GM21515 (cell line): ENCODE measurements around the gene LZTS2.
A peak's percentile ranks its signal among the peaks of the same experiment; 100 is the strongest.

ENCODE experiments used
- ATAC-seq: cut with Tn5 transposase; IDR thresholded peaks from one replicate; pipeline ENCODE4 v1.9.1; 2021; ENCODE audit not compliant: unreplicated experiment

The LZTS2 gene

DNA sequence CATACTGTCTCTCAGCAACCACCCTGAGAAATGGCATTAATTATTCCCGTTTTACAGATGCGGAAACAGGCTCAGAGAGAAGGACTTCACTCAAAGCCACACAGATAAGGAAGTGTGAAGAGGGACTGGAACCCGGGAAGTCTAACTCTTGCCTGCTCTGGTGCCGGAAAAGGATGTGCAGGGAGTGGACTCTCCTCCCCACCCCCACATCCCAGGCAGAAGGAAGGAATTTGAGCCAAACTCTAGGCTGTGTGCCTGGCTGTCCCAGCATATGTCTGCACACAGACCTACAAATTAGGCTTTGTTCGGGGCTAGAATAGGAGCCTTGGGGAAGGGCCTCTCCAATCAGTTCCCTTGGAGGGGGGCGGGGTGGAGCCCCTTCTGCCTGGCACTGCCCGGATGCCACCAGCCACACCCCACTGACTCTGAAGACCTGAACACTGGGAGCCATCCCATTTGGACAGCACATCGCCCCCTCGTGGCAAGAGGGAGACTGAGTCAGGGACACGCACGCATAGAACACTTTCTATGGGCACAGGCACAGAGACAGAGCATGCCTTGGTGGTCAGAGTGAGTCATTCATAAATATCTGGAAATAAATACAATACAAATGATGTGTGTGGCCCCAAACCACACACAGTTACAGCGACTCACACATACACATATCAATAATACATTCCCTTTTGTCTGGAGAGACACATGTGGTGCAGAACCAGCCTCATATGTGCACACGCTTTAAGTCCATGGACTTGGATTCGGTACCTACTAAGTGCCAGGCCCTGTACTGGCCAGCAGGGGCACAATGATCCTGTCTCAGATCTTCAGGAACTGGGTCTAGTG, 13.1 kb downstream of the LZTS2 start:
- ATAC-seq: peak; percentile 70

DNA sequence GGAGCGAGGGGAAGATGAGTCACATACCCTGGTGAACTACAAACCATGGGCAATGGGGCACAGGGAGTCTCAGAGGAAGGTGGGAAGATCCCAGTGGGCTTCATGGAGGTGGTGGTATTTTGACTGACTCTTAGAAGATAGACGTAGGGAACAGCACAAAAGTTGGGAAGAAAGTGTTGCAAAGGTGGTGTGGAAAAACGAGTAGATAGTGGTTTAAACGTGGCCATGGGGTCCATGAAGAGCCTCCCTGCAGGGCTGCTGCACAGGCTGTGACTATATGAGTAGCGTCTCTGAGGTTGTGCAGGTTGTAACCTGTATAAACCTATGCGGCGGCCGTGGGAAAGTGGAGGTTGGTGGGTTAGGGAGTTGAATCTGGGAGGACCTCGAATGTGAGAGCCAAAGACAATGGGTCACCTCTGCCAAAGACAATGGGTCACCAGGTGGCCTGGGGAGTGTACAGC, 13.8 kb downstream of the LZTS2 start:
- no peak for ATAC-seq

DNA sequence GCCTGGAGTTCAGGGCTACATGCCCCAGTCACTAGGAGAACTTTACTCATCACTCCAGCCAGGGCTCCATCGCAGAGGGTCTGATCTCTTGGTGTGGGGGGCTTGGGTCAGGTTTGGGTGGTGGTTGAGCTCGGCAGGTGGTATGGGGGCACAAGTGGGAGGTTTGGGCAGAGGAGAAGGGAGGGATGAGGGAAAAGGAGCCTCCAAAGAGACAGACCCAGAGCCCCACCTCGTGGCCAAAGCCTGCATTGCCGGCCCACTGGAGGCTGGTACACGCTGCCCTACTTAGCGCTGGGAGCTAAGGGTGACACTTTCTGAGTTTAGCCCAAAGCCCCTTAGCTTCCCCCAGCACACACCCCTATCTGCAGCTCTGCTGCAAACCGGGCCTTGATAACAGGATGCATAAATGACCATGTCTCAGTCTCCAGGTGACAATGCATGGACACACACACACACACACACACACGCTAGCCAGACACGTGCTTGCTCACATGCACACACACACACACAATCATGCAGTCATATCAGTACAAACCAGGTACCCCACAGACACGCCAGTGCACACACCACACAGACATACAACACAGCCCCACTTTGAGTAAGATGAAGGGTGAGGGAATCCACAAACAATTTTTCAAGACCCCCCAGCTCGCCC, 14.7 kb downstream of the LZTS2 start:
- ATAC-seq: peak; percentile 48

DNA sequence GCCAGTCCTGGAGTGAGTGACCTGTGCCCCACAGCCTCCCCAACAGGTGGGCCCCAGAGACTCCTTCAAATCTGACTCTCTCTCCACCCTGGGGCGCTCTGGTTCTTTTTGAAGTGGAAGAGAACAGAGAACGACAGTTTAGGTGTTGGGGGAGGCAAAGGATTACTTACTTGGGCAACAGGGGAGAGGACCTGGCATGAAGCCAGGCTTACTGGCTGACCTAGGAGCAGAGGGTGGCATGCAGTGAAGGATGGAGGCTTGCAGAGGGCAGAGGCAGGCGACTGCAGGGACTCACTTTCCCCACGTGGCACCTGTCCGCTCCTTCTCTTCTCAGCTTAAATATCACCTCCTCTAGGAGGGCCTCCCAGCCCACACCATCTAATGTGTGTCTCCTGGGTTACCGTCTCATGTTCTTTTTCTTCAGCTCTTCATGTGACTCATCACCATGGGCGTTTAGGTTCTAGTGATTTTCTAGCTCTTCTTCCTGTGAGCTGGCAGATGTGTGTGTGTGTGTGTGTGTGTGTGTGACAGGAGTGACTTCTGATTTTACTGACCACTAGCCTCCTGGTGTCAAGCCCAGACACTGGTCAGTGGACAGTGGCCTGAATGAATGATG, 15.5 kb downstream of the LZTS2 start:
- ATAC-seq: no peak

DNA sequence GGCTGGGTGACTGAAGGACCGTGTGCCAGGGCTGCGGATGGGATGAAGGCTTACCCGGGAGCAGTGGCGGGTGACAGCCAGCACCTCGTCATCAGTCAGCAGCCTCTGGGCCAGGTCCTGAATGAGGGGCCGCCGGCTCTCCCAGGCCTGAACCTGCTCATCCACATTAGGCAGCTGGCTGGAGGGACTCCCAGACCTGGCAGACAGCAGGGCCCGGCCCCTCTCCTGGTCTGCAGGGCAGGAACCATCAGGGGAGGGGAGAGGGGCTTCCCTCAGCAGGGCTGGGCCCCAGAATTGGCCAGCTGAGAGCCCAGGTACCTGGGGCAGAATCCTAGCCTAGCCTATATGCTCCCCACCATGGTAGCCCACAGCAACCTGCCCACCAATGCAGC, 16.0 kb downstream of the LZTS2 start:
- no peak for ATAC-seq

DNA sequence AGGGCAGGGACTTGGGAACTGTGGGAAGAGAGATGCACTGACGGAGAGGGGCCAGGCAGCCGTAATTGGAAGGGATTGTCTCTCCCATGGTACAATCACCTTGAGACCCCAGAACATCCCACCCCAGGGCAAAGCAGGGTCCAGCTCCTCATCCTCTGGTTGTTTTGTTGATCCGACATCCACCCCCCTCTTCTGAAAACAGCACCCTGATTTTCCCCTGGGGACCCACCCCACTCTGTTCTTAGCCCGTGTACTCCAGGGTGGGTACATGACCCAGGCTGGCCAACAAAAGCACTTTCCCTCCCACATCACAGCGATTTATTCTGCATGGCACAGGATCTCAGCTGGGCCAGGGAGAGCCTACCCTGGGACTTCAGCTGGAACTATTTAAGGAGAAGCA, 17.2 kb downstream of the LZTS2 start:
- no peak for ATAC-seq

DNA sequence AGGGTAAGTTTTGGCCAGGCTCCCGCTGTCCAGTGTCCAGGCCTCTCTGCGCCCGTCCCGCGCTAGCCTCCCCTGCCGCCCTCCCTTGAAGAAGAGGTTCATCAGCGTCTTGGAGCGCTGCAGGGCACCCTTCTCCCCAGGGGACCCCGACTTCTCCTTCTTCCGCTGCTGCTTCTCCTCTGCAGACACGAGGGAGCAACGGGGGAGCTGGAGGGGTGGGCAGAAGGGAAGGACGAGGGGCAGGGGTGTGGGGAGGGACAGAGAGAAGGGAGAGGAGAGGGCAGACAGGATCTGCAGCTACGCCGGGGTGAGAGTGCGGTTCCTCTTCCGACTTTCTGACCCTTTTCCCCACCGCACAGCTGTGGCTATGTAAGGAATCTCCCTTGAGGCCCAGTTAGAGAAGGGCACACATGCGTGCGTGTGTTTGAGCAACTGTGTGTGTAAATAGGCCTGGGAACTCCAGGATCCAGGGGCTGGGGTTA, 18.6 kb downstream of the LZTS2 start:
- ATAC-seq: no peak

DNA sequence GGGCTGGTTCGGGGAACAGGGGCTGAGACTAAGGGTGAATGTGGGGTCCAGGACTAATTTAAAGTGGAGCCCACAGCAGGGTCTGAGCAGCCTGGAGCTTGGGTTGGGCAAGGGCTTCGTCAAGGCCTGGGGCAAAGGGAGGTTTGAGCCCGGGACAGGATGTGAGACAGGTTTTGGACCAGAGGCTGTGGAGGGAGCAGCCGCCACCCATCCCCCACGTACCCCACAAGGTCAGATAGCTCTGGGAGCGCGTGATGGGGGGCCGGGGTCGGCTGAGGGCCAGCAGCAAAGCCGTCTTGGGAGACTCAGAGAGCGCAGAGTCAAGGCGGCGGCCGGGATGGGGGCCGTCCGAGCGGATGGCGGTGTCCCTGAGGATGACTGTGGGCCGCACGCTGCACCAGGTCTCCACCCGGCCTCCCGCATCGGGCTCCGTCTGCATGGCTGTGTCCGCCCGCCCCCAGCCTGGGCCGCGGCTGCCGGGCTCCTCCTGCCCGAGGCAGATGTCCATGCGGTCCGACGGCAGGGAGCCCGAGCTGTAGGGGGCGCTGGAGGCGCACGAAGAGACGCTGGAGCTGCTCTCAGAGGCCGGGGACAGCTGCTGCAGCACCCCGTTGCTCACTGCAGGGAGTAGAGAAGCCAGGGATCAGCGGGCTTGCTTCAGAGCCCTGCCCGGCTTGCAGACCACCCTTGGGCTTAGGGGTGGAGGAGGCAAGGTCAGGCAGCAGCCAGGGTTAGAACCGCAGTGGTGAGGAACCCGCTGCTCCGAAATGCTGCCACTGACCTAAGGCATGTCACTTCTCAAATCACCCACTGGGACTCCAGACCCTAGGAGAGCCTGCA, 19.2 kb downstream of the LZTS2 start:
- ATAC-seq: no peak

DNA sequence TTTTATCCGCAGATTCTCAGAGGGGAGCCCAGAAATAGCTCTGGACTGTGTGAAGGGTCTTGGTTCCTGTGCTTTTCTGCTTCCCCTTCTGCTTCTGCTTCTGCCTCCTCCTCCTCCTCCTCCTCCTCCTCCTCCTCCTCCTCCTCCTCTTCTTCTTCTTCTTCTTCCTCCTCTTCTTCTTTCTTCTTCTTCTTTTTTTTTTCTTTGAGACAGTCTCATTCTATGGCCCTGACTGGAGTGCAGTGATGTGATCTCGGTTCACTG, 19.8 kb downstream of the LZTS2 start:
- ATAC-seq: no peak

DNA sequence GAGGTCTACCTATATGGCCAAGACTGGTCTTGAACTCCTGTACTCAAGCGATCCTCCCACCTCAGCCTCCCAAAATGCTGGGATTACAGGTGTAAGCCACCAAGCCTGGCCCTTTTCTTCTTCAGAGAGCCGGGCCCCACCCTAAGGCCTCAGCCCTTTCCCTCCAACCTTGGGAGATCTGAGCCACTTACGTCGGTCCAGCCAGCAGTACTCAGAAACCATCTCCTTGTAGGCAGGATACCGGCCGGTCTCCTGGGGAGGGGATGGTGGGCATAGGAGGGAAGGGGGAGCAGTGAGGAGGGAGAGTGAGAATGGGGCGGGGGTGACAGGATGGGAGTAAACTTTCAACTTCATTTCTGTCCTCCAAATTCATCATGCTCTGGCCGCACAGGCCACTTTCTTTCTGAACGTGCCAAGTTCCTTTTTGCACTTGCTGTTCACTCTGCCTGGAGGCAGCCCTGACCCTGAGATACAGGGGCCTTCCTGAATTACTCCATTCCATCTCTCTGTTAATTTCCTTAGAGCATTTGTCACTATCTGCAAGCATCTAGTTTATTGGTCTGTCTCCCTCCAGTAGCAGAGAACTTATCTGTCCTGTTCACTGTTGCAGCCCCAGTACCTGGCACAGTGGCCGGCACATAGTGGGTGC, 20.9 kb downstream of the LZTS2 start:
- no peak for ATAC-seq

DNA sequence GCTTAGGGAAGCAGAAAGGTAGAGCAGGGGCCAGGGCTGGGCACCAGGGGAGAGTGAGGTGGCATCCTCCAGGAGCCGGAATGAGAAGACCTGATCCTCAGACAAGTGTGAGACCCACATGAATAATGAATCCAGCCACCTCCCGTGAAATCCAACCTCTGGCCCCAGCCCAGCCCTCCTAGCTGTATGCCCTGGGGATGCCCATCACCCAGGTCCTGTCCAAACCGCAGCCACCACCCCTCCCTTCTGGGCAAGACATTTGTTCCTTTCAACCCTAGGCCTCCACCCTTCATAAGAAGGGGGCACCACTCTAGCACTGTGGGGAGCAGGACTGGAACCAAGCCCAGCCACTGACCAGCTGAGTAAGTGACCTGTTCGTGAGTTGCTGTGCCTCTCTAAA, 21.6 kb downstream of the LZTS2 start:
- no peak for ATAC-seq

DNA sequence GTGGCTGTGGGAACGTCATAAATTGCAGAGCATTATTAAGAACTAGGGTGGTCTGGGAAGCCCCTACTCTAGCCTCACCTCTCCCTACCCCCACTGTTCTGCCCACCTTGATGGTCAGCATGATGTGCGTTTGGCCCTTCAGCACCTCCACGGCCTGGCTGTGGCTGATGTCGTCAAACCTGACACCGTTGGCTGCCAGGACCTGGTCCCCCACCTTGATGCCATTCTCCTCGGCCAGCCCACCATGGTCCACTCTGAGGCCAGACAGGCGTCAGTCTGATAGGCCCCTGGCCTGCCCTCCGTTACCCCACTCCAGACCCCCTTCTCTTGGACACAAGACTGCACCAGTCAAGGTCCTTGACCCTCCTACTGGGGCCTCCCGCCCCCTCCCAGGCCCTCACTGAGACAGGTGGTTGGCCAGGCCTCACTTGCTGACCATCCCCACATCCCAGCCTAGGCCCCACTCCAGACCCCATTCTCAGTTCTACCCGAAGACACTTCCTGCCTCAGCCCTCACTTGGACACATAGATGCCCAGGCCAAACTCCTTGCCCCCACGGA, 22.2 kb downstream of the LZTS2 start:
- no peak for ATAC-seq

DNA sequence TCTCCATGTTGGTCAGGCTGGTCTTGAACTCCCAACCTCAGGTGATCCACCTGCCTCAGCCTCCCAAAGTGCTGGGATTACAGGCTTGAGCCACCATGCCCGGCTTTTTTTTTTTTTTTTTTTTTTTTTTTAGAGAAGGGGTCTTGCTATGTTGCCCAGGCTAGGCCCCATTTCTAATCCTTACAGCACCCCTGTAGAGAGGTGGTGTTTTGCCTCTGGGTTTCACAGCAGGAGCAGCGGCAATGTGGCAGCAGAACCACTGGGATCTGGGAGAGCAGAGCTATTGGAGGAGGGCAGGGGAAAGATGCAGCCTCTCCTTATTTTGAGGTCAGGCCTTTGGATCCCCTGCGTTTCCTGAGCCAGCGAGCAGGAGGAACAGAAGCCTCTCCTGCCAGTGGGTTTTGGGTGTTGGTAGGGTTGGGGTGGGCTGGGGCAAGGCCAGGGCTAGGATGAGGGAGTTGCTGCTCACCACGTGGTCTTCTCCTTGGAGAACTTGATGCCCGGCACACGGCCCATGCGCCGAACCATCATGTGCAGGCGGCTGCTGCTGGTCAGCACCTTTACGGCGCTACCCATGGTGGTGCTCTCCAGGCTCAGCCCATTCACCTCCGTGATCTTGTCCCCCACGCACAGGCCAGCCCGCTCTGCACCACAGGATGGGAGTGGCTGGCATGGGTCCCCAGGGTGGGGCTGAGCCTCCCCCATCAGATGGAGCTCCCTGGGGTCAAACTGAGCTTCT, 23.5 kb downstream of the LZTS2 start:
- no peak for ATAC-seq

DNA sequence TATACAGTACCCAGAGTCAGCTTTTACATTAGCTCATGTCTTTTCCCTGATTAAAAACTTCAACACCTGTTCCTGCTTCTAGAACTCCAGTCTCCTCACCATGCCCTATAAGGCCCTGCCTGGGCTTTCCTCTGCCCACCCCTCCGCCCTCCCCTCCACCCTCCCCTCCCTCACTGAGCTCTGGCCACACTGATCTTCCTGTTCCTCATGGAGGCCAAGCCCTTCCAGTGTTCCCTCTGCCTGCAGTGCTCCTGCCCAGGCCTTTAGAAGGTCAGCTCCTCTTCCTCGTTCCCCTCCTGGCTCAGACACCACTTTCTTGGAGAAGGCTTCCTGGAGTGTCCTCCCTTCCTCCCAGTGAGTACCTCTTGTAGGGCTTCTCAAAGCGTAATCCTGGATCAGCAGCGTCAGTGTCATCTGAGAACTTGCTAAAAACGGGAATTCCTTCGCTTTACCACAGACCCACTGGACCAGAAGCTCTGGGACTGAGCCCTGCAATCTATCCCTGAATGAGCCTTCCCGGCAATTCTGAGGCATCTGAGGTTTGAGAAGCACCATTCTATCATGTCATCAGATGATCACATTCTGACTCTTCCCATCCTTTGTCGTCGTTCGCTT, 27.6 kb downstream of the LZTS2 start:
- ATAC-seq: no peak

DNA sequence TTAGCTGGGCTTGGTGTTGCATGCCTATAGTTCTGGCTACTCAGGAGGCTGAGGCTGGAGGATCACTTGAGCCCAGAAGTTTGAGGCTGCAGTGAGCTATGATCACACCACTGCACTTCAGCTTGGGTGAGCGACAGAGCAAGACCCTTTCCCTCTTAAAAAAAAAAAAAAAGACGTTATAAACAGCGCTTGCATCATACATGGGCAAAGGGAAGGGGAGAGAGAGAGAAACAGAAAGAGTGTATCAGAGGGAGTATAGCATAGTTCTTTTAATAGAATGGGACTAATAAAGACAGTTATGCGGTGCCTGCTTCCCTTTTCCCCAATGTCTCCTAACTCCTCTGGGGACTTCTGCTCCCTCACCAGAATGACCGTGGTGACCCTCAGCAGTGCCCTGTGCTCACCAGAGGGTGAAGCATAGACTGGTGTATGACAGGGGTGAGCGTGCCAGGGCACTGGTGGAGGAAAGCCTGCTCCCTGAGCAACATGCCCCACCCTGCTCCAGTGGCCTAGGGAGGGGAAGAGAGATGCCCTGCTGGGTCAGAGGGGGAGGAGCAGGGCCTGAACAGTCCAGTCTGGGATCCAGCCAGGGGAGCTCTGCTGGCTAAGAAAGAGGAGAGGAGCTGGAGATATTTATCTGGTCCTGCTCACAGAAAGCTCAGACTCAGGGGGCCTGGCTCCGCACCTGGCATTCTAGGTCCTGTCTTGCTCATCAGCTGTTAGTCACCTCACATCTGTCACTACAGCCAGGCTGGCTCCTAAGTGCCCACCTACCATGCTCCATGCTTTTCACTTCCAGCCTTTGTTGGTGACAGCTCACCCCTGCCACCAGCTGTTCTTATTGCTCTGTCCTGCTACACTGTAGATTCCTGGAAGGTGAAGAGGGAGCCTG, 29.1 kb downstream of the LZTS2 start:
- no peak for ATAC-seq

DNA sequence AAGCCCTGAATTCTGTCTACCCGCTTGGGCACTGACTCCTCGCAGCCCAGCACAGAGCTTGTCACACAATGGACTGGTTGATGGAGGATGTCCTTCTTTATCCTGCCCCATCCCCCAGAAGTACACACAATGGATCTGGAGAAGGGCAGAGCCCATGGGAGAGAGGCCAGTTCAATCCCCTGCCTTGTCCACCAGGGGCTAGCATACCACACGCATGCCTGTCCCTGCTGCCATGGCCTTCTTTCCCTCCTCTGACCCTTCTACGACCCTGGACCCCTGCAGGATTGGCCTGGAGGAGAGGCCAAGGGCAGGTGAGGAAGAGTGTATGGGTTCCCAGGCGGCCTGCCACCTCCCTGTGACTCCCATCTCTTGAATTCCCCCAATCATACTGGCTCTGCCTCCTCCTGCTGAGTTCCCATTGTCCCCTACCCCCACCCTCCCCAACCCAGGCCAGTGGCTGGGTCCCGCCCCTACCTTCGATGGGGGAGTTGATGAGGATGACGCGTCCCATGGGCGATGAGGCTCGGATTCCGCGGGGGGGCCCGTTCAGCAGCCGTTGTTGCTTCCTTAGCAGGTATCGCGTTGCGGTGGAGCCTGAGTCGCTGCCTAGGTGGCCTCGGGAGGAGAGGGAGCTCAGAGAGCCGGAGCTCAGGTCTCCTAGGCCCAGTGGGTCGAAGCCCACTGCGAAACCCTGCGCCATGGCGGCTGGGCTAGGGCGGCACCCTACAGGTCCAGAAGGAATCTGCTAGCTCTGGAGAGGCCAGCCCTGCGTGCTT, 30.1 kb downstream of the LZTS2 start:
- no peak for ATAC-seq

DNA sequence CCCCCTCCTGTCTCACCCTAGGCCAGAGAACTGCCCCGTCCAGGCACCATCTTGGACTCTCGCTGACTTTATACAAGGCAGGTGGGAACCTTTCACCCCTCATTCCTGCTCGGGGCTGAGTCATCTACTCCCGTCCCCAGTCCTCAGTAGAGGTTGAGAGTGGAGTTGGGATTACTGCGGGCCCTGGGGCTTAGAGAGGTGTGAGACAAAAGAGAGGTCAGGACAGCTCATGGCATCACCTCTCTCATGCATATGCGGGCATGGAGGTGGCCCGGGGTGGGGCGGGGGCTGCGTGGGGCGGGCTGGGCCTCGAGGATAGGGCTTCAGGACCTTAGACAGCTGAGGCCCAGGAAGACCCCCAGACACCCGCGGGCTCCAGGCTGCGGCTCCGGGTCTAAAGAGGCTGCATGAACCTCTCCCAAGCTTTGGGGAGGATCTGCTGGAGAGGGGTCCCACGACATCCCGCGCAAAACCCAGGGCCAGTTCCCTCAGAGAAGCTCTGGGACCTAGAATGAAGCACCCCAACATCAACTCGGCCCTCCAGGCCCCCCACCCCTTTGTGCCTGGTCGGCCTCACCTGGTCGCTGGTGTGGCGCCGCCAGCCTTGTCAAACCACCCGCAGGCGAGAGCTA, 31.0 kb downstream of the LZTS2 start:
- ATAC-seq: no peak
